SK-N-SH treated with all-trans-retinoic acid at 6 μM for 48 hours (cell line): ENCODE results near the gene DDX27.

ENCODE experiments used
- ATAC-seq: fragments of 200-7000 bp; cut with Tn5 transposase; 3 replicates; pipeline ENCODE4 v1.9.1; 2020; ENCODE audit warnings: mild to moderate bottlenecking, moderate library complexity
- ARNTL ChIP-seq: fragments of 450-650 bp; formaldehyde crosslinking; IDR thresholded peaks from 2 replicates; pipeline ENCODE4 v1.5.0; 2020; ENCODE audit warnings: low read depth, mild to moderate bottlenecking, moderate library complexity, borderline replicate concordance
- BACH2 ChIP-seq: fragments of 250-450 bp; sonication (Bioruptor Pico); IDR thresholded peaks from 2 replicates; pipeline ENCODE4 v1.9.0; 2021; ENCODE audit warnings: mild to moderate bottlenecking, borderline replicate concordance
- CSDC2 ChIP-seq: fragments of 250-450 bp; sonication (Bioruptor Pico); IDR thresholded peaks from 2 replicates; pipeline ENCODE4 v1.5.0; 2020; ENCODE audit warnings: mild to moderate bottlenecking, moderate library complexity
- CSRNP3 ChIP-seq: fragments of 250-450 bp; sonication (Bioruptor Pico); IDR thresholded peaks from 2 replicates; pipeline ENCODE4 v1.5.1; 2021; ENCODE audit warnings: mild to moderate bottlenecking, moderate library complexity
- ESRRG ChIP-seq: fragments of 250-450 bp; sonication (Bioruptor Pico); IDR thresholded peaks from 2 replicates; pipeline ENCODE4 v1.6.1; 2021; ENCODE audit warnings: mild to moderate bottlenecking
- GLIS3 ChIP-seq: fragments of 250-450 bp; sonication (Bioruptor Pico); IDR thresholded peaks from 2 replicates; pipeline ENCODE4 v1.5.0; 2020; ENCODE audit warnings: mild to moderate bottlenecking, moderate library complexity
- ISL1 ChIP-seq: fragments of 250-450 bp; sonication (Bioruptor Pico); IDR thresholded peaks from 2 replicates; pipeline ENCODE4 v2.1.2; 2022; ENCODE audit warnings: mild to moderate bottlenecking, moderate library complexity
- OSR1 ChIP-seq: fragments of 250-450 bp; sonication (Bioruptor Pico); IDR thresholded peaks from 2 replicates; pipeline ENCODE4 v1.8.0; 2022; ENCODE audit warnings: moderate library complexity, mild to moderate bottlenecking, inconsistent platforms
- PATZ1 ChIP-seq: fragments of 250-450 bp; sonication (Bioruptor Pico); IDR thresholded peaks from 2 replicates; pipeline ENCODE4 v1.8.0; 2020; ENCODE audit warnings: mild to moderate bottlenecking, moderate library complexity, borderline replicate concordance
- POU6F1 ChIP-seq: fragments of 250-450 bp; sonication (Bioruptor Pico); IDR thresholded peaks from 2 replicates; pipeline ENCODE4 v1.8.0; 2021; ENCODE audit warnings: low read depth, mild to moderate bottlenecking, moderate library complexity, borderline replicate concordance
- PPARA ChIP-seq: fragments of 250-450 bp; sonication (Bioruptor Pico); IDR thresholded peaks from 2 replicates; pipeline ENCODE4 v1.5.0; 2020; ENCODE audit warnings: mild to moderate bottlenecking, borderline replicate concordance
- RARB ChIP-seq: fragments of 250-450 bp; sonication (Bioruptor Pico); IDR thresholded peaks from 2 replicates; pipeline ENCODE4 v1.8.0; 2021; ENCODE audit warnings: mild to moderate bottlenecking, moderate library complexity
- SNAI2 ChIP-seq: fragments of 250-450 bp; sonication (Bioruptor Pico); IDR thresholded peaks from 2 replicates; pipeline ENCODE4 v1.5.0; 2020; ENCODE audit warnings: mild to moderate bottlenecking, moderate library complexity
- TCF4 ChIP-seq: fragments of 250-450 bp; sonication (Bioruptor Pico); IDR thresholded peaks from 2 replicates; pipeline ENCODE4 v1.8.0; 2021; ENCODE audit warnings: mild to moderate bottlenecking, moderate library complexity, borderline replicate concordance
- TOX ChIP-seq: fragments of 250-450 bp; sonication (Bioruptor Pico); IDR thresholded peaks from 2 replicates; pipeline ENCODE4 v1.8.0; 2021; ENCODE audit warnings: mild to moderate bottlenecking, moderate library complexity, borderline replicate concordance
- TSHZ2 ChIP-seq: fragments of 250-450 bp; sonication (Bioruptor Pico); IDR thresholded peaks from 2 replicates; pipeline ENCODE4 v1.5.0; 2020; ENCODE audit warnings: mild to moderate bottlenecking, moderate library complexity
- ZC3H10 ChIP-seq: fragments of 250-450 bp; sonication (Bioruptor Pico); IDR thresholded peaks from 2 replicates; pipeline ENCODE4 v1.5.1; 2021; ENCODE audit warnings: mild to moderate bottlenecking, moderate library complexity
- ZFP3 ChIP-seq: fragments of 250-450 bp; sonication (Bioruptor Pico); IDR thresholded peaks from 2 replicates; pipeline ENCODE4 v1.5.0; 2020; ENCODE audit warnings: mild to moderate bottlenecking, moderate library complexity
- ZFP30 ChIP-seq: fragments of 450-650 bp; formaldehyde crosslinking; IDR thresholded peaks from 2 replicates; pipeline ENCODE4 v1.5.0; 2022; ENCODE audit warnings: mild to moderate bottlenecking, moderate library complexity
- ZNF565 ChIP-seq: fragments of 450-650 bp; formaldehyde crosslinking; conservative IDR thresholded peaks from 2 replicates; pipeline ENCODE4 v1.5.0; 2020; ENCODE audit warnings: low read depth, mild to moderate bottlenecking, moderate library complexity
- ZNF70 ChIP-seq: fragments of 450-650 bp; formaldehyde crosslinking; IDR thresholded peaks from 2 replicates; pipeline ENCODE4 v1.5.0; 2020; ENCODE audit warnings: mild to moderate bottlenecking, moderate library complexity

The DDX27 gene

GRCh38 chr20:49233226-49233625, 14.0 kb downstream of the DDX27 start:
- no peak for ATAC-seq
- no peak for TF ChIP-seq SNAI2 (CRISPR knock-in tag)
- TF ChIP-seq OSR1, result no peak
- no peak for TF ChIP-seq RARB
- no peak for TF ChIP-seq ZFP3 (CRISPR knock-in tag)
- no peak for TF ChIP-seq BACH2 (CRISPR knock-in tag)
- TF ChIP-seq ARNTL (CRISPR knock-in tag), result no peak
- no peak for TF ChIP-seq TCF4 (CRISPR knock-in tag)
- TF ChIP-seq CSDC2 (CRISPR knock-in tag), result no peak
- no peak for TF ChIP-seq ZNF565 (CRISPR knock-in tag)
- no peak for TF ChIP-seq ESRRG
- no peak for TF ChIP-seq ISL1 (CRISPR knock-in tag)
- TF ChIP-seq ZNF70 (CRISPR knock-in tag), result no peak
- no peak for TF ChIP-seq PPARA (CRISPR knock-in tag)
- TF ChIP-seq TOX, result no peak
- no peak for TF ChIP-seq PATZ1 (CRISPR knock-in tag)
- TF ChIP-seq CSRNP3 (CRISPR knock-in tag), result no peak
- no peak for TF ChIP-seq TSHZ2

- TF ChIP-seq GLIS3 (CRISPR knock-in tag), result no peak
- no peak for TF ChIP-seq BACH2 (CRISPR knock-in tag)
- ATAC-seq, result no peak
These were observed 15.6 kb downstream of the DDX27 start for GRCh38 chr20:49234831-49235230.

- ATAC-seq, result no peak
- TF ChIP-seq ZNF565 (CRISPR knock-in tag), result no peak
- no peak for TF ChIP-seq PATZ1 (CRISPR knock-in tag)
- no peak for TF ChIP-seq BACH2 (CRISPR knock-in tag)
- no peak for TF ChIP-seq GLIS3 (CRISPR knock-in tag)
- no peak for TF ChIP-seq ESRRG
- no peak for TF ChIP-seq POU6F1
- no peak for TF ChIP-seq ZNF70 (CRISPR knock-in tag)
- TF ChIP-seq CSDC2 (CRISPR knock-in tag), result no peak
- no peak for TF ChIP-seq ZFP30 (CRISPR knock-in tag)
- no peak for TF ChIP-seq TOX
- TF ChIP-seq PPARA (CRISPR knock-in tag), result no peak
- TF ChIP-seq ZC3H10, result no peak
- TF ChIP-seq ISL1 (CRISPR knock-in tag), result no peak
These were observed 17.1 kb downstream of the DDX27 start for GRCh38 chr20:49236301-49236700.
